CD4-positive, alpha-beta memory T cell (primary cell): ENCODE data around the gene SSBP3. TPM values are rescaled to one million over a fixed set of nuclear protein-coding genes. Genes with fewer than 3 reads are reported as not detected.

ENCODE experiments used
- CTCF ChIA-PET: fragments of 350-600 bp; sonication (Branson Sonifier 250); formaldehyde crosslinking; loops from one replicate; lab custom pipeline; 2021; ENCODE audit warnings: inconsistent platforms; ENCODE audit not compliant: partially characterized antibody; lab: Charles Lee
- POLR2A ChIA-PET: fragments of 350-600 bp; sonication (Branson Sonifier 250); formaldehyde crosslinking; loops from one replicate; lab custom pipeline; 2021; ENCODE audit not compliant: partially characterized antibody; lab: Charles Lee
- DNase-seq, 5 donors: peaks; one replicate each; pipeline versions ENCODE4 v3.0.0 to v3.0.0-alpha.2; 2020 to 2022; ENCODE audit warnings: mixed read lengths in 1 of 5
- H3K27ac ChIP-seq: one replicate; pipeline ENCODE4 v1.7.0; 2013; ENCODE audit warnings: low read depth, low read length
- H3K27me3 ChIP-seq: 2 replicates; pipeline ENCODE4 v1.7.0; 2013; ENCODE audit warnings: mild to moderate bottlenecking, low read length, moderate library complexity; ENCODE audit not compliant: insufficient read depth
- H3K36me3 ChIP-seq: 2 replicates; pipeline ENCODE4 v1.7.0; 2013; ENCODE audit warnings: mild to moderate bottlenecking, low read length, moderate library complexity; ENCODE audit not compliant: insufficient read depth
- H3K4me1 ChIP-seq: 2 replicates; pipeline ENCODE4 v1.7.0; 2013; ENCODE audit warnings: mild to moderate bottlenecking, low read length, moderate library complexity; ENCODE audit not compliant: insufficient read depth
- H3K4me3 ChIP-seq, 2 donors: one replicate each; pipeline ENCODE4 v1.7.0; 2013; ENCODE audit warnings: low read length in 2 of 2, mild to moderate bottlenecking in 1 of 2
- H3K9me3 ChIP-seq, 2 donors: one replicate each; pipeline ENCODE4 v1.7.0; 2013; ENCODE audit warnings: low read length in 2 of 2, control low read depth in 1 of 2; ENCODE audit not compliant: control insufficient read depth in 1 of 2
- H3K27ac Mint-ChIP-seq, 7 donors: one replicate each; pipeline ENCODE4 v1.8.0; 2020 to 2021; ENCODE audit warnings: mixed read lengths in 7 of 7, mild to moderate bottlenecking in 6 of 7, inconsistent platforms in 3 of 7, moderate library complexity in 3 of 7
- H3K27me3 Mint-ChIP-seq, 2 donors: one replicate each; pipeline ENCODE4 v1.8.0; 2020 to 2021; ENCODE audit warnings: mixed read lengths in 2 of 2
- H3K36me3 Mint-ChIP-seq, 2 donors: one replicate each; pipeline ENCODE4 v1.8.0; 2020 to 2021; ENCODE audit warnings: mixed read lengths in 2 of 2, inconsistent platforms in 1 of 2, mild to moderate bottlenecking in 1 of 2
- H3K4me1 Mint-ChIP-seq, 4 donors: one replicate each; pipeline ENCODE4 v1.8.0; 2020 to 2021; ENCODE audit warnings: mixed read lengths in 4 of 4, mild to moderate bottlenecking in 1 of 4
- H3K4me3 Mint-ChIP-seq, 8 donors: one replicate each; pipeline ENCODE4 v1.8.0; 2020 to 2021; ENCODE audit warnings: mixed read lengths in 8 of 8, mild to moderate bottlenecking in 7 of 8, moderate library complexity in 6 of 8, inconsistent platforms in 3 of 8
- H3K9me3 Mint-ChIP-seq, 8 donors: one replicate each; pipeline ENCODE4 v1.8.0; 2020 to 2021; ENCODE audit warnings: mixed read lengths in 8 of 8, mild to moderate bottlenecking in 5 of 8, inconsistent platforms in 3 of 8, moderate library complexity in 1 of 8
- intact Hi-C: fragments of 100-400 bp; cut with micrococcal nuclease; formaldehyde crosslinking; loops from one replicate; pipeline ENCODE4 v1.15.1; 2023
- polyA plus RNA-seq, 2 donors: library from polyadenylated mRNA; unstranded; fragments of 300-500 nt; fragmentation: Illumina TruSeq; gene quantifications; one replicate each; pipeline ENCODE4 v1.2.3, GENCODE V29; 2021
- total RNA-seq, 2 experiments: library from RNA; stranded (reverse); gene quantifications; one replicate each; pipeline ENCODE4 v1.2.3, GENCODE V29; 2021

SSBP3 gene
- total and polyA plus RNA-seq, 4 experiments from 2014 or later = 10.9 to 87.6 (median 45.1) TPM

GRCh38 chr1:54324251-54325140 lies 81.7 kb downstream of the SSBP3 start:
- no peak for DNase-seq
- intact Hi-C loops = no loop called here
- H3K4me3 ChIP-seq = no peak overlapping the region
- H3K4me1 ChIP-seq = peaks cover 6% of the 10 kb centered on the region
- peak overlapping the region in 1 of 7 donors; percentile 38 for H3K27ac Mint-ChIP-seq
- no peaks in the 10 kb centered on the region for H3K9me3 Mint-ChIP-seq
- H3K4me1 Mint-ChIP-seq = peaks cover 25 to 83% (median 51%) of the 10 kb centered on the region in 4 donors
- H3K36me3 ChIP-seq = no peaks in the 10 kb centered on the region
- H3K27ac ChIP-seq = no peak overlapping the region
- H3K36me3 Mint-ChIP-seq = peaks cover 0 to 6% of the 10 kb centered on the region in 2 donors
- POLR2A ChIA-PET = interaction anchor here (1.1 kb wide), 1 partner anchor 19 kb away, joined by 3 read pairs; no protein-coding TSS in a partner anchor
- H3K27me3 ChIP-seq = no peaks in the 10 kb centered on the region
- no peaks in the 10 kb centered on the region for H3K27me3 Mint-ChIP-seq
- no peak overlapping the region for H3K4me3 Mint-ChIP-seq
- CTCF ChIA-PET = no interaction called here
- H3K9me3 ChIP-seq = no peaks in the 10 kb centered on the region

DNA sequence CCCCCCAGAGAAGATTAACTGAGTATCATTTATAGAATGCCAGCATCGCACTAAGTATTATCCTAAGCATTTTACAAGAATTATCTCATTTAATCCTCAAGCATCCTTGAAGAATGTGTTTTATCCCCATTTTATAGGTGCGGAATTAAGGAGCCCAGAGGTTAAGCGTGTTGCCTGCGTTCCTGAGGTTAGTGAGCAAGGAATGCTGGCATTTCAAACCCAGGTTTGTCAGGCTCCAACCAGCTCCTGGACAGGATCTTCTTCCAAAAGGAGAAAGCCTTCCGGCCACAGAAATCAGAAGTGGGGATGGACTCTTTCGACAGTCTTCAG lies 82.3 kb downstream of the SSBP3 start:
- H3K27ac Mint-ChIP-seq = peak overlapping the region in 1 of 7 donors; percentile 16

DNA sequence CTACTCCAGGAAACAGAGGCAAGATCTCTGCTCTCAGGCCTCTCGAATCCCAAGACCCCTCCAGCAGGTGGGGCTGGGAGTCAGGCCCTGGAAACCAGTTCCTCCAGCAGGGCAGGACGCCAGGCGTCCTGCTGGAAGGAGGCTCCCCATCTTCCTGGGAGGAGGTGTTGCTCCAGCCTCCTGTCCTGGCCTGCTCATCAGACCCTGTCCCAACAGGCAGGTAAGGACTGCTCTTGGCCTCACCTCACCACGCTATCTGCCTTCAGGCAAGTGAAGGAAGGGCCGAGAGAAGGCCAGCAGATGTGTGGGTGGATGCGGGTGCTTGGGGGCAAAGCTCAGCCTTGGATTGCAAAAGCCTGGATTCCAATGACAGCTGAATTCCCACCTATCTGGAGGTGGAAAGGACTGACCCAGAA lies 82.9 kb downstream of the SSBP3 start:
- peaks cover 30 to 86% (median 49%) of the 10 kb centered on the region in 4 donors for H3K4me1 Mint-ChIP-seq
- H3K36me3 Mint-ChIP-seq = peaks cover 0 to 6% of the 10 kb centered on the region in 2 donors
- H3K9me3 Mint-ChIP-seq = no peaks in the 10 kb centered on the region
- CTCF ChIA-PET = no interaction called here
- H3K4me3 Mint-ChIP-seq = no peak overlapping the region
- POLR2A ChIA-PET = no interaction called here
- H3K36me3 ChIP-seq = no peaks in the 10 kb centered on the region
- no peaks in the 10 kb centered on the region for H3K27me3 ChIP-seq
- H3K27ac Mint-ChIP-seq = peak overlapping the region in 2 of 7 donors; percentile 16 to 65
- no peaks in the 10 kb centered on the region for H3K27me3 Mint-ChIP-seq
- DNase-seq = no peak
- H3K4me1 ChIP-seq = no peaks in the 10 kb centered on the region
- no peaks in the 10 kb centered on the region for H3K9me3 ChIP-seq
- H3K27ac ChIP-seq = no peak overlapping the region
- no peak overlapping the region for H3K4me3 ChIP-seq
- intact Hi-C loops = no loop called here

More for the DNA sequence above, 82.3 kb downstream of the SSBP3 start:
- CTCF ChIA-PET = no interaction called here
- intact Hi-C loops = no loop called here
- Histone ChIP-seq H3K36me3 (no peaks in the 10 kb centered on the region), H3K9me3 (no peaks in the 10 kb centered on the region), H3K4me3 (no peak overlapping the region), H3K27ac (no peak overlapping the region), H3K4me1 (peaks cover 4% of the 10 kb centered on the region), H3K27me3 (no peaks in the 10 kb centered on the region)
- H3K4me1 Mint-ChIP-seq = peaks cover 27 to 84% (median 50%) of the 10 kb centered on the region in 4 donors
- H3K36me3 Mint-ChIP-seq = peaks cover 0 to 6% of the 10 kb centered on the region in 2 donors
- POLR2A ChIA-PET = no interaction called here
- DNase-seq = no peak
- no peaks in the 10 kb centered on the region for H3K27me3 Mint-ChIP-seq
- H3K4me3 Mint-ChIP-seq = no peak overlapping the region
- H3K9me3 Mint-ChIP-seq = no peaks in the 10 kb centered on the region

DNA sequence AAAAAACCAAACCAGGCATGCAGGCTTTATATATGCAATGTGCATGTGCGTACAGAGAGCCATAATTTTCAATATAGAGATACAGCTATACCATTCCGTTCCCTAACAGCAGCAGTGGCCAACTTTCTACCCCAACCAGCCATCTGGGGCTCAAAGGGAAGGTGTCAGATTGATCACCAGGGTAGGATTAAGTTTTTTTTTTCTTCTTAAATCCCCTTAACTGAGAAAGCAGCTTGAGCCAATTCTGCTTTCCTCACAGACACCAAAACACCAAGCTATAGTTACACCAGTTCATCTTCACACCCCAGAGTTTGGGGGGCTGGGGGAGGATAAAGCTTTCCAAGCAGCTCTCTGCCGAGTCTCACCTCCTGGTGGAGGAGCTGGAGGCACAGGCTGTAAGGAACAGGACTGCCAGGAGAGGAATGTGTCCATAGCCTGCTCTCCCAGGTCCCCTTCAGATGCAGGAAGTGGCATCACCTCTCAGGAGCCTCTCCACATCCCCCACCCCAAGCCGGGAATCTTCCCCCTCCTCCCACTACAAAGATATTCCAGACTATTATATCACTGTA lies 87.9 kb downstream of the SSBP3 start:
- Mint-ChIP-seq H3K4me1 (peaks cover 32 to 73% (median 44%) of the 10 kb centered on the region in 4 donors), H3K27ac (peak overlapping the region in 4 of 7 donors; percentile 2 to 78 (median 39)), H3K9me3 (peaks cover 0 to 2% (median 0%) of the 10 kb centered on the region in 8 donors), H3K36me3 (peaks cover 0 to 11% of the 10 kb centered on the region in 2 donors), H3K27me3 (no peaks in the 10 kb centered on the region), H3K4me3 (no peak overlapping the region)
- Histone ChIP-seq H3K4me1 (peaks cover 13% of the 10 kb centered on the region), H3K4me3 (no peak overlapping the region), H3K36me3 (no peaks in the 10 kb centered on the region), H3K27me3 (no peaks in the 10 kb centered on the region), H3K9me3 (no peaks in the 10 kb centered on the region), H3K27ac (no peak overlapping the region)
- ChIA-PET POLR2A (no interaction called here), CTCF (no interaction called here)
- no peak for DNase-seq
- intact Hi-C loops = no loop called here

DNA sequence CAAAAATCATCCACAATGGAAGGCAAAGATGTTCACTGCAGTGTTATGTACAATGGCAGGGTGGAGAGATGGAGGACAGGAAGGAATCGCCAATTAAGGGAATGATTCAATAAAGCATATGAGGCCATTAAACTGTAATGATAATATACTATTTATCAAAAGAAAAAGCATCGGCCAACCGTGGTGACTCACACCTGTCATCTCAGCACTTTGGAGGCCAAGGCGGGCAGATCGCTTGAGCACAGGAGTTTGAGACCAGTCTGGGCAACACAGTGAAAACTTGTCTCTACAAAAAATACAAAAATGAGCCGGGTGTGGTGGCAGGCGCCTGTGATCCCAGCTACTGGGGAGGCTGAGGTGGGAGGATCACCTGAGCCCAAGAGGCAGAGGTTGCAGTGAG lies 89.1 kb downstream of the SSBP3 start:
- DNase-seq = no peak
- Histone ChIP-seq H3K4me1 (peaks cover 23% of the 10 kb centered on the region), H3K36me3 (no peaks in the 10 kb centered on the region), H3K27ac (no peak overlapping the region), H3K9me3 (no peaks in the 10 kb centered on the region), H3K27me3 (no peaks in the 10 kb centered on the region), H3K4me3 (no peak overlapping the region)
- peaks cover 32 to 71% (median 50%) of the 10 kb centered on the region in 4 donors for H3K4me1 Mint-ChIP-seq
- peak overlapping the region in 2 of 7 donors; percentile 1 to 63 for H3K27ac Mint-ChIP-seq
- H3K36me3 Mint-ChIP-seq = peaks cover 0 to 11% of the 10 kb centered on the region in 2 donors
- no peak overlapping the region for H3K4me3 Mint-ChIP-seq
- no peaks in the 10 kb centered on the region for H3K27me3 Mint-ChIP-seq
- intact Hi-C loops = no loop called here
- H3K9me3 Mint-ChIP-seq = peaks cover 0 to 2% (median 0%) of the 10 kb centered on the region in 8 donors
- CTCF ChIA-PET = no interaction called here
- POLR2A ChIA-PET = no interaction called here

GRCh38 chr1:54315099-54315498 lies 91.1 kb downstream of the SSBP3 start:
- no peak overlapping the region for H3K4me3 ChIP-seq
- no peaks in the 10 kb centered on the region for H3K27me3 Mint-ChIP-seq
- no peak for DNase-seq
- intact Hi-C loops = no loop called here
- H3K36me3 ChIP-seq = no peaks in the 10 kb centered on the region
- ChIA-PET POLR2A (interaction anchor here (0.6 kb wide), 1 partner anchor 561 kb away, joined by 3 read pairs; no protein-coding TSS in a partner anchor), CTCF (interaction anchor here (0.7 kb wide), 1 partner anchor 10 kb away, joined by 3 read pairs; no protein-coding TSS in a partner anchor)
- peaks cover 42% of the 10 kb centered on the region for H3K4me1 ChIP-seq
- H3K9me3 Mint-ChIP-seq = peaks cover 0 to 2% (median 0%) of the 10 kb centered on the region in 8 donors
- H3K27ac ChIP-seq = no peak overlapping the region
- H3K4me3 Mint-ChIP-seq = peak overlapping the region in 1 of 8 donors; percentile 17
- no peaks in the 10 kb centered on the region for H3K9me3 ChIP-seq
- peaks cover 0 to 6% of the 10 kb centered on the region in 2 donors for H3K36me3 Mint-ChIP-seq
- H3K4me1 Mint-ChIP-seq = peaks cover 42 to 74% (median 54%) of the 10 kb centered on the region in 4 donors
- H3K27me3 ChIP-seq = no peaks in the 10 kb centered on the region
- H3K27ac Mint-ChIP-seq = peak overlapping the region in 4 of 7 donors; percentile 38 to 50 (median 44)

DNA sequence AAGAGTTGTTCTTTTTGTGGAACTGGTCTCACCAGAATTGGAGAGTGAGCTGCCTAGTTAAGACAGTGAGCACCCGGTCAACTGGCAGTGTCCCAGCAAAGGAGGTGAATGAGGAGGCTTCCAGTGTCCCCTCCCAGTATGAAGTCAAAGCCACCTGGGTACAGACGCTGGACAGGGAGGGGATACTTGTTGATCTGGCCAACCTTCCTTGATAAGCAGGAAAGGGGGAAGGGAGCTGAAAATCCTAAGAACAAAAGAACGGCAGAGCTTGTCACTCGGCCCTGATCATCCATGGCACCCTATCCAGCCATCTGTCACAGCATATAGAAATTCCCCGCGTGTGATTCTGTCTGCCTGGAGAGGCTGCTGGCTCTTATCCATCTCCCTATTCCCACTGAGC lies 91.5 kb downstream of the SSBP3 start:
- CTCF ChIA-PET = interaction anchor here (0.7 kb wide), 1 partner anchor 9 kb away, joined by 3 read pairs; no protein-coding TSS in a partner anchor
- Mint-ChIP-seq H3K4me3 (peak overlapping the region in 1 of 8 donors; percentile 17), H3K27me3 (no peaks in the 10 kb centered on the region), H3K4me1 (peaks cover 40 to 74% (median 55%) of the 10 kb centered on the region in 4 donors), H3K27ac (peak overlapping the region in 2 of 7 donors; percentile 42 to 72), H3K36me3 (peaks cover 0 to 5% of the 10 kb centered on the region in 2 donors), H3K9me3 (peaks cover 0 to 4% (median 0%) of the 10 kb centered on the region in 8 donors)
- DNase-seq = no peak
- no peak overlapping the region for H3K4me3 ChIP-seq
- H3K27me3 ChIP-seq = no peaks in the 10 kb centered on the region
- H3K9me3 ChIP-seq = no peaks in the 10 kb centered on the region
- intact Hi-C loops = no loop called here
- peaks cover 46% of the 10 kb centered on the region for H3K4me1 ChIP-seq
- POLR2A ChIA-PET = no interaction called here
- no peaks in the 10 kb centered on the region for H3K36me3 ChIP-seq
- H3K27ac ChIP-seq = no peak overlapping the region
